GM18520 (cell line): ENCODE measurements around the gene ZNHIT2.
"Not testable (repeated sequence)": the region's sequence is repeated elsewhere in the genome, so short reads cannot be mapped to it uniquely, and the experiment has no call there.

Source experiments
- ATAC-seq: cut with Tn5 transposase; IDR thresholded peaks from one replicate; pipeline ENCODE4 v1.9.1; 2021; ENCODE audit not compliant: unreplicated experiment

The ZNHIT2 gene

DNA sequence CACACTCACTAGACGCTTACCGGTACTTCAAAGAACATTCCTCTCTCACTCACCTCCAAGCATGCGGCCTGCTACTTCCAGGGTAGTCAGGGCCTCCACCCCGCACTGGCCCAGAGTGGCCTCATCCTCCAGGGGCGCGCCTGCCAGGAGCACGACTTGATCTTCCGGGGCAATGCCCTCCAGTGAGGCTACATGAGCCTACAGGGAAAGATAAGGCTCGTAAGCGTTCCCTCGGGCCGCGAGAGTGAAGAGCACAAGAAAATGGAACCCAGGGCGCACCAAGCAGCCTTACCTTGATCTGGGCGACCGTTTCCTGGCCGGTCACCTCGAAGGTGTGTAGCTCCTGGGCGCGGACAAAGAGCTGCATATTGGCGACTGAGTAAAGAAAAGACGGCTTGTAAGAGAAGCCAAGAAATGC lies 4.0 kb upstream of the ZNHIT2 start:
- no peak for ATAC-seq

DNA sequence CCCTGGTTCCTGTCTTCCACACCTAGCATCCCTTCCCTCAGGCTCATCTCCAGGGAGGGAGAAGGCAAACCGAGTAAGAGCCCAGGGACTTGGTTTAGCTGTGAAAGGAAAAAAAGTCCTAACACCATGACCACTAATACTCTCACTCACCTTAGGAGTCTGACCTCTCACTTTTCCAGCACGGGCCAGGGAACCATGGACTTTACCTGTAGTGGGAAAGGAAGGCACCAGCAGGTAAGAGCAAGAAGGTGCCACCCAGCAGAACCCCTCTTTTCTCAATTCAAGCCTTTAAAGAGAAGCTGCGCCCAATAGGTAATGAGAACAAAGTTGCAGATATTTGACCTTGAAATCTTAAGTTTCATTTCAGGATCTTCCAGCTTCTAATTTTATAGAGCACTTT lies 3.3 kb upstream of the ZNHIT2 start:
- no peak for ATAC-seq

DNA sequence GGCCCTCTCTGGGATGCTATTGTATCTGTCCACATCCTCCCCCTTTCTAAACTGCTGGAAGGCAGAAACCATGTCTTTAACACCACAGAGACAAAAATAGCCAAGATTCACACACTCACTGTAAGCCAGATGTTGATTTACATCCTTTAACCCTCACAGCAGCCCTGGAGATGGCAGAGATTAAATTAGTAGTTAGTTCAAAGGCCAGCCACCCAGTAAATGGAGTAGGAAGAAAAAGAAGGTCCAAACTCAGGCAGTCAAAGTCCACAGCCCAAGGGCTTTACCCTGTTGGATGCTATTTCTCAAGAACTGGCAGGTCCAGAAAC lies 2.1 kb upstream of the ZNHIT2 start:
- ATAC-seq, result no peak

DNA sequence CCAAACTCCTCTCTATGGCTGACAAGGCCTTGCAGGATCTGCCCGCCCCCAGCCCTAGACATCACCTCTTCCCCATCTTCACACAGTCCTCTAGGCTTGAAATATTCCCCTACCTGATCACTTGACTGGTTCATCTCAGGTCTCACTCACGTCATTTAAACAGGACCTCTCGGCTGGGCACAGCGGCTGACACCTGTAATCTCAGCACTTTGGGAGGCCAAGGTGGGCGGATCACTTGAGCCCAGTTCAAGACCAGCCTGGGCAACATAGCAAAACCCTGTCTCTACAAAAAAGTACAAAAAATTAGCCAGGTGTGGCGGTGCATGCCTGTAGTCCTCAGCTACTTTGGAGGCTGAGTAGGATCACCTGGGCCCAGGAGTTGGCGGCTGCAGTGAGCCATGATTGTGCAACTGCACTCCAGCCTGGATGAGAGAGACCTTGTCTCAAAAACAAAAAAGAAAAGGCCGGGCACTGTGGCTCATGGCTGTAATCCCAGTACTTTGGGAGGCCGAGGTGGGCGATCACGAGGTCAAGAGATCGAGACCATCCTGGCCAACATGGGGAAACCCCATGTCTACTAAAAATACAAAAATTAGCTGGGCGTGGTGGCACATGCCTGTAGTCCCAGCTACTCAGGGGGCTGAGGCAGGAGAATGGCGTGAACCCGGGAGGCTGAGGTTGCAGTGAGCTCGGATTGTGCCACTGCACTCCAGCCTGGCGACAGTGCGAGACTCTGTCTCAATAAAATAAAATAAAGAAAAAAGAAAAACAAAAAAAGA lies 1.6 kb upstream of the ZNHIT2 start:
- ATAC-seq, result not testable (repeated sequence)

DNA sequence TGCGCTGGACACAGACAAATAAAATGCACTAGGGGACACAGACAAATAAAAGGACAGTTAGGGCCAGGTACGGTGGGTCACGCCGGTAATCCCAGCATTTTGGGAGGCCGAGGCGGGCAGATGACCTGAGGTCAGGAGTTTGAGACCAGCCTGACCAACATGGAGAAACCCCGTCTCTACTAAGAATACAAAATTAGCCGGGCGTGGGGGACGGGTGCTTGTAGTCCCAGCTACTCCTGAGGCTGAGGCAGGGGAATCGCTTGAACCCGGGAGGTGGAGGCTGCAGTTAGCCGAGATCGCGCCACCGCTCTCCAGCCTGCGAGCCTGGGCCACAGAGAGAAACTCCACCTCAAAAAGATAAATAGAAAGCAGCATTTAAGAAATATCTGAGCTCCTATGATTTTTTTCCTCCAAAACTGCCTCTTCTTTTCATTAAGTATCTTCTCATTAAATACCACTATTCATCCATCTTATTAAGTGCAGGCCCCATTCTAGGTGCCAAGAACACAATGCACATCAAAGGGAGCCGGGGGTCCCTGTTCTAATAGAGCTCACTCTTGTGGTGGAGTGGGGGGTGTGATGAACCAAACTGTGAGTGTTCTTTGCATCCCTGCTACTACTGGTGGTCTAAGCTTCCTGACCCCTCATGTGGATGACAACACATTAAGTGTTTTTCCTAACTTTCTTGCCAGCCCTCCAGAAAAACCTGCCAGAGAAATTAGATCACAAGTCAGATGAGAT lies 766 bp upstream of the ZNHIT2 start:
- no peak for ATAC-seq

DNA sequence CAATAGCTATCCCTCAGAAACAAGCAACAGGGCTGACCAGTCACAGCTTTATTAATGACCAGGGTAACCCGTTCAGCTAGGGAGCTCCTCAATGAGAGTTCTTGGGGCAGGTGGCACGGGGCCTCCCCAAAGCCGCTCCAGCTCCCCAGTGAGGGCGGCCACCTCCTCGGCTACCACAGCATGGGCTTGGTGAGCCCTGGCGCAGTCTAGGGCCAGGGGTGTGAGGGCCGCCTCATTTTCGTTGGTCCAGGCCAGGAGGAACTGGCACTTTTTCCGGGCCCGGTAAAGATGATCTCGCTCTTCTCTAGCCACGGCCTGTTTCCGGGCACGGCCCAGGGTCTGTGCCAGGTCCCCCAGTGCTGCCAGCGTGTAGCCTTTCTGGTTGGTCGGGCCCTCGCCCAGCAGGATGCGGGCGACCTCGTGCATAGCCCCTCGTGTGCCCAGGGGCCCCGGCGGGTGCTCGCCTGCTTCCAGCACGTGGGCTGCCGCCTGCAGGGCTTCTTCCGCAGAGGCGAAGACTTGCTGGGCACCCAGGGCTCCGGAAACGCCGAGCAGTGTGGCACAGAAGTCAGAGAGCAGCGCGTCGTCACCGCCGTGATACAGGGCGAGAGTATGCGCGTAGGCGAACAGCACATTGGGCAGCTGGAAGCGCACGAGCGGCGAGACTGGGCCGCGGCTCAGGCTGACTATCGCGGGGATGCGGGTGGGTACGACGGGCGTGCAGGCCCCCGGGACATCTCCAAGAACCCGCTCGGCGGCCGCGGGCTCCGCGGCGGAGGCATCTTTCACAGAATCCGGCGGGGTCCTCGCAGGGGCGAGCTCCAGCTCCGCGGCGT lies 913 bp downstream of the ZNHIT2 start:
- no peak for ATAC-seq

DNA sequence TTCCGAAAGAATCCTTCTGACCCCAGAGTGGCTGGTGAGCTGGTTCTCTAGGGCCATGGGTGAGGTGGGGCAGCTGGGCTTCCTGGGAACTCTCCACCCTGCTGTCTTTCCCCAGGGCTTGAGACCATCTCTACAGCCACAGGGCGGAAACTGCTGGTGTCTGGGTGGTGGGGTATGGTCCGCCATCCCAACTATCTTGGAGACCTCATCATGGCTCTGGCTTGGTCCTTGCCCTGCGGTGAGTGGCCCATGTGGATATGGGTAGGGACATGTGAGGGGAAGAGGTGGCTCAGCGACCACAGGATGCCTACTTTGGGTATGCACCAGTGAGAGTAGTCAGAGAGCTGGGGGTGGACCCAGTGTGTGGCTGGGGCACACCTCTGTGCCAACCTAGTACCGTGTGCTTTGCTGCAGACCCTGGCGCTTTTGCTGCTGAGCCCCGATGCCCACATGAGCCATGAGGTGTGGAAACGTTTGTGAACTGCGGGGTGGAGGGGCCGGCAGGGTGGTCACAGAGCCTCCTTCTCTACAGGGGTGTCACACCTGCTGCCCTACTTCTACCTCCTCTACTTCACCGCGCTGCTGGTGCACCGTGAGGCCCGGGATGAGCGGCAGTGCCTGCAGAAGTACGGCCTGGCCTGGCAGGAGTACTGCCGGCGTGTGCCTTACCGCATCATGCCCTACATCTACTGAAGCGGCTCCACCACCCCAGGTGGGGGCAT lies 2.0 kb downstream of the ZNHIT2 start:
- ATAC-seq, result no peak

DNA sequence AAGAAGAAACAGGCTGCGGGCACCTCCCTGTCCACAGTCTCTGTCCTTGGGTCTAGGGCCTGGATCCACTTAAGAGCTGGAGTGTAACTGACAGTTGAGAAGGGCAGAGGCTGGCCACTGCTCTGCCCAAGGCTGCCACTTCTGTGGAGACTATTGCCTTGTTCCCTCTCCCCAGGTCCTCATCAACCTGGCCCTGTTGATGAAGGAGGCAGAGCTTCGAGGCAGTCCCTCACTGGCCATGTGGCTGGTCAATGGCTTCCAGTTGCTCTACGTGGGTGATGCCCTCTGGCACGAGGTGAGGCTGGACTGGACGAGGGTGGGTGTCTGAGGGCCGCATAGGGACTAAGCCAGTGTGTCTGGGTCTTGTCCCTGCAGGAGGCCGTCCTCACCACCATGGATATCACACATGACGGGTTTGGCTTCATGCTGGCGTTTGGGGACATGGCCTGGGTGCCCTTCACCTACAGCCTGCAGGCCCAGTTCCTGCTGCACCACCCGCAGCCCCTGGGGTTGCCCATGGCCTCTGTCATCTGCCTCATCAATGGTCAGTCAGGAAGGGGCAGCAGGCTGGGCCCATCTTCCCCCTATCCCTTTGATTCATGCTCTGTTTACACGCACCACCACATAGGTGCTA lies 2.8 kb downstream of the ZNHIT2 start:
- ATAC-seq, result no peak

DNA sequence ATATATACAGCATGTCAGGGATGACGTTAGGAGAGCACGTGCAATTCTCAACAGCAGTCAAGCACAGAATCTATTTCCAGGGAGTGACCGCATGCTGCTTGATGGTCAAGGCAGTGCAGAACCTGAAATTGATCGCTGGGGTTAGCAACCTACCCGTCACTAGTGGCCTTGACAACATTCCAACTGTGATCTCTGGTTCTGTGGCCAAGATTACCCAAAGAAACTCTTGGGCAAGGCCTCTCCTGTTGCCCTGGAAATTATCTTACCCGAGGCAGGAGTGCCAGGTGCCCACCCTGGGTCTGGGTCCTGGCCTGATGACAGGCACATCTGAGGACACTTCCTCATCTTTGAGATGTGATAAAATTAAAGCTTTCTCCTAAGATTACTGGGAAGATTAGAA lies 3.7 kb downstream of the ZNHIT2 start:
- no peak for ATAC-seq

DNA sequence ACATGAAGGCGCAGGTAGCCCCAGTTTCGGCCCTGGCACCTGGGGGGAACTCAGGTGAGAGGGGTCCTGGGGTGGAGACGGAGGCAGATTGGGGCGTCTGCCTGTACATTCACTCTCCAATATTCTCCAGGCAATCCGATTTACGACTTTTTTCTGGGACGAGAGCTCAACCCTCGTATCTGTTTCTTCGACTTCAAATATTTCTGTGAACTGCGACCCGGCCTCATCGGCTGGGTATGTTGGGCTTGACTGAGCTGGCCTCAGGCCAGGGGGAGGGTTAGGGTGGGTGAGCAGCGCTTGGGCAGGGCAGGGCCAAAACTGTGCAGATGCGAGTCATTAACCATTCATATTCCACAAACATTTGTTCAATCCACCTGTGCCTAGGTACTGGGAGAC lies 4.1 kb downstream of the ZNHIT2 start:
- no peak for ATAC-seq

DNA sequence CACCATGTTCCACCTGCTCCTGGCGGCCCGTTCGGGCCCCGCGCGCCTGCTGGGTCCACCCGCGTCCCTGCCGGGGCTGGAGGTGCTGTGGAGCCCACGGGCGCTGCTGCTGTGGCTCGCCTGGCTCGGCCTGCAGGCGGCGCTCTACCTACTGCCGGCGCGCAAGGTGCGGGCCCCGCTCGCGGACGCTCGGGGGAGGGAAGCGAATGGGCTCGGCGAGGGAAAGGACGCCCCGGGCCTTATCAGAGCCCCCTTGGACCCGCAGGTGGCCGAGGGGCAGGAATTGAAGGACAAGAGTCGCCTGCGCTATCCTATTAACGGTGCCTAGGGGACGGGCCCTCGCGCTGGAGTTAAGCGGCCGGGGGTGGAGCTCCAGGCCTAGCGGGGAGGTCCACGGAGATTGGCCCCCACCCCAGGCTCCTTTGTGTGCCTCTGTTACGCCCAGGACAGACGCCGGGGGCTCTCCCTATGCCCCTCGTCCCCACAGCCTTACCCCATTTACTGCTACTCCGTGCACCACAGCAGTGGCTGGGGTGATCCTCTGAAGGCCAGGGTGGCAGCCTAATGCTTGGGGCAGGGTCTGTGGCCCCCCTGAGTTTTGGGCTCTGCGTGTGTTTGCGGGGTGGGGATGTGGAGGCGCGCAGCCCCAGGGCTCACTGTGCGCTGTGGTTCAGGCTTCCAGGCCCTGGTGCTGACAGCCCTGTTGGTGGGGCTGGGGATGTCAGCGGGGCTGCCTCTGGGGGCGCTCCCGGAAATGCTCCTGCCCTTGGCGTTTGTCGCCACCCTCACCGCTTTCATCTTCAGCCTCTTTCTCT lies 4.7 kb downstream of the ZNHIT2 start:
- no peak for ATAC-seq

DNA sequence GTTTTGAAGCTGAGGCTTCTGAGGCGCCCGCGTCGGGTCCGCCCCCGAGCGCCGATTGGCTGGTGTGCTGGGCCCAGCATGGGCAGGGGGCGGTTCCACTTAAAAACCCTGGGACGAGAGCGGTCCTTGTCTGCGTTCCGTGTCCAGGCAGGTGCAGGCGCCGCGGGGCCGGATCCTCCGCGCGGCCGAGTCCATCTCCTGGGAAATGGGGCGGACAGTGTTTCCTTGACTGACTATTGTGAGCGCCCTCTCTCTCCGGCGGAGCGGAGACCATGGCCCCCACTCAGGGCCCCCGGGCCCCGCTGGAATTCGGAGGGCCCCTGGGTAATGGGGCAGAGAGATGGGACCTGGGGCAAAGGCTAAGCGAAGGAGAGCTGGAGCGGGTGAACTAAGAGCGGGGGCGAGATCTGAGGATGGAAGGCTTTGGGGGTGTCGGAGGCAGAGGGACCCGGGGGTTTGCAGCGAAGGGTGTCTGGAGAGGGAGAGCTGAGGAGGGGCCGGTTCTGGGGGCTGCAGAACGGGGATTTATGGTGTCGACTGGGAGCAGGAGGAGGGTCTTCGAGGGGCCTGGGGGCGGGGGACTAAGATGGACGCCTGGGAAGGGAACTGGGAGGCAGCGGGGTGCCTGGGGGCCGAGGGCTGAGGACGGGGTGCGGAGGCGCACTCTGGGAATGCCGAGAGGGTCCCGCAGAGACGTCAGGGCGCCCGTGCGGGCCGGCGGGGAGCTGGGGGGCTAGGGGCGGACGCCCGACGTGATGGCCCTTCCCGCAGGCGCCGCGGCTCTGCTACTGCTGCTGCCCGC lies 5.6 kb downstream of the ZNHIT2 start, which contains the start of gene TM7SF2:
TM7SF2 (plus strand) TSS at position 129 of the 802 bp plus-strand sequence; CDS start at position 273, 144 bp downstream.
- ATAC-seq, result peak; percentile 57

DNA sequence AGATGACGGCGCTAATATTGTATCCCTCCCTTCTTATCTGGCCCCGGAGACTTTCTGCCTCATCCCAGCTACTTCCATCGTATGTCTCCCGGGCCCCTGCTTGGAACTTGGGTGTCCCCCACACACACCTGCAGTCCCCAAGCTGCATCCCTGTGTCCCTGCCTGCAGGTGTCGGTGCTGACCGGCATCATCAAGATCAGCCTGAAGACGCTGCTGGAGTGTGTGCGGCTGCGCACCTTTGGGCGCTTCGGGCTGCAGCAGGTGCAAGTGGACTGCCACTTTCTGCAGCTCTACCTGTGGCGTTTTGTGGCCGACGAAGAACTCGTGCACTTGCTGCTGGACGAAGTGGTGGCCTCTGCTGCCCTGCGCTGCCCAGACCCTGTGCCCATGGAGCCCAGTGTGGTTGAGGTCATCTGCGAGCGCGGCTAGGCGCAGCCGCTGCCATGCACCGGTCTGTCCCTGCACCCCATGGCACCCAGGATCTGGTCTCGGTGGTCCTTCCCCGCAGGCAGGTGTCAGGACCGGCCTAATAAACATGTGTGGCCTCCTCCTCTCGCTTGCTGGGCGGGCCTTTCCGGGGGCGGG lies 6.2 kb downstream of the ZNHIT2 start:
- no peak for ATAC-seq

DNA sequence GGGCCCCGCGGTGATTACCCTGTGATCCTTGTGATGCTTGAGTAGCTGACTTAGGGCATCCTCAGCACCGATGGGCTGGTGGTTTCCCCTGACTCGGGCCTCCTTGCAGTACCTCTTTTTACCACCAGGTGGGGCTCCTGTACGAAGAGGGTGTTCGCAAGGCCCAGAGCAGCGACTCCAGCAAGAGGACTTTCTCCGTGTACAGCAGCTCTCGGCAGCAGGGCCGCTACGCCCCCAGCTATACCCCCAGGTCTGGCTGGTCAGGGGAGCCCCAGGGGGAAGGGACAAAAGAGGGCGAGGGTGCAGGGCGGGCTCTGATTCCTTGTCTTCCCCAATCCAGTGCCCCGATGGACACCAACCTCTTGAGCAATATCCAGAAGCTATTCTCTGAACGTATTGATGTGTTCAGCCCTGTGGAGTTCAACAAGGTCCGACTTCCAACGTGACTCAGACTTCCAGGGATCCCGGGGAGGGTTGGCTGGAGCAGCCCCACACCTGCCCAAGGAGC lies 7.1 kb downstream of the ZNHIT2 start:
- ATAC-seq, result no peak

DNA sequence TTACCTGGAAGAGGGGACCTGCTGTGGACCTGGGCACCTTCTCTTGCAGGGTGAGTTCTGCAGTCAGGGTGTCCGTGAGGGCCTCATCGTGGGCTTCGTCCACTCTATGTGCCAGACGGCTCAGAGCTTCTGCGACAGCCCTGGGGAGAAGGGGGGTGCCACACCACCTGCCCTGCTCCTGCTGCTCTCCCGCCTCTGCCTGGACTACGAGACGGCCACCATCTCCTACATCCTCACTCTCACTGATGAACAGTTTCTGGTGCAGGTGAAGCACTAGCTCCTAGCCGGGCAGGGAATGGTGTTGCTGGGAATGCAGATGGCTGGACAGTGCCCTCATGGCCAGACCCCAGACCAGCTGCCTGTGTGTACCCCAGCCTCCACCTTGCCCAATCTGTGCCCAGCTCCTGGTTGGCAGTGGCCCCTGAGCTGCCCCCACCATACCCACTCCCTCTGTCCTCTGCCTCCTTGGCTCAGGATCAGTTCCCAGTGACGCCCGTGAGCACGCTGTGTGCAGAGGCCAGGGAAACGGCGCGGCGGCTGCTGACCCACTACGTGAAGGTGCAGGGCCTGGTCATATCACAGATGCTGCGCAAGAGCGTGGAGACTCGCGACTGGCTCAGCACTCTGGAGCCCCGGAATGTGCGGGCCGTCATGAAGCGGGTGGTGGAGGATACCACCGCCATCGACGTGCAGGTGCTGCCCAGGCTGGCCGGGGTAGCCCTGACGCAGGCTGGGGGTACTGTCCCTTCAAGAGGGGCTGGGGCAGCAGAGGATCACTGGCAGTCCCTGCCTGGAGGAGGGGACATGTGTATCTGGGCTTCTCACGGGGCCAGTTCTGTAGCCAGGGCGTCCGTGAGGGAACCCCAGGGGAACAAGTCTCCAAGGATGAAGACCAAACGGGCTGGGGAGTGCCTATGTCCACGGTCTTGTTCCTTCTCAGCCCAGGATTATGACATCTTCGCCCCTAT lies 8.0 kb downstream of the ZNHIT2 start:
- ATAC-seq, result no peak

DNA sequence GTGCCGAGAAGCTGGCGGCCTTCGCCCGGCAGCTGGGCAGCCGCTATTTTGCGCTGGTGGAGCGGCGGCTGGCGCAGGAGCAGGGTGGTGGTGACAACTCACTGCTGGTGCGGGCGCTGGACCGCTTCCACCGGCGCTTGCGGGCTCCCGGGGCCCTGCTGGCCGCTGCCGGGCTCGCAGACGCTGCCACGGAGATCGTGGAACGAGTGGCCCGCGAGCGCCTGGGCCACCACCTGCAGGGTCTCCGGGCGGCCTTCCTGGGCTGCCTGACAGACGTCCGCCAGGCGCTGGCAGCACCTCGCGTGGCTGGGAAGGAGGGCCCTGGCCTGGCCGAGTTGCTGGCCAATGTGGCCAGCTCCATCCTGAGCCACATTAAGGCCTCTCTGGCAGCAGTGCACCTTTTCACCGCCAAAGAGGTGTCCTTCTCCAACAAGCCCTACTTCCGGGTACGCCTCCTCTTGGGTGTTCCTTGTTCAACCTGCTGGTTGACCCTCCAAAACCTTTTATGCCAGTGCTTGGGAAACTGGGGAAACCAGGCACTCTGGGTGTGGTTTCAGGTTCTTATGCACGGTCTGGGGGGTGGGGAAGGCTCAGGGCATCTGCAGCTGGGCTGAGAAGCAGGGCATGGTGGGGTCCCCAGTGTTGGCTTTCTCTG lies 8.9 kb downstream of the ZNHIT2 start:
- ATAC-seq, result no peak
